Type B pancreatic cell (in vitro differentiated cells): ENCODE data around the gene KRTAP4-9. TPM values are rescaled to one million over a fixed set of nuclear protein-coding genes. Genes with fewer than 3 reads are reported as not detected.
"Not testable (repeated sequence)": the region's sequence is repeated elsewhere in the genome, so short reads cannot be mapped to it uniquely, and the experiment has no call there.

ENCODE experiments used
- DNase-seq: peaks from one replicate; pipeline ENCODE4 v3.0.0; 2021; ENCODE audit warnings: mixed read lengths; ENCODE audit not compliant: unreplicated experiment; ENCODE audit errors: extremely low spot score
- H3K27ac Mint-ChIP-seq: 2 replicates; pipeline ENCODE4 v1.8.0; 2021; ENCODE audit warnings: mild to moderate bottlenecking, mixed read lengths
- H3K27me3 Mint-ChIP-seq: 2 replicates; pipeline ENCODE4 v1.8.0; 2021; ENCODE audit warnings: mixed read lengths
- H3K36me3 Mint-ChIP-seq: 2 replicates; pipeline ENCODE4 v1.8.0; 2021; ENCODE audit warnings: mixed read lengths
- H3K4me1 Mint-ChIP-seq: one replicate; pipeline ENCODE4 v1.8.0; 2021; ENCODE audit warnings: mixed read lengths; ENCODE audit not compliant: unreplicated experiment
- H3K4me3 Mint-ChIP-seq: 2 replicates; pipeline ENCODE4 v1.8.0; 2021; ENCODE audit warnings: mild to moderate bottlenecking, mixed read lengths
- H3K9me3 Mint-ChIP-seq: 2 replicates; pipeline ENCODE4 v1.8.0; 2021; ENCODE audit warnings: mixed read lengths
- CTCF ChIP-seq: fragments of 200-600 bp; sonication (generic); conservative IDR thresholded peaks from 2 replicates; pipeline ENCODE4 v1.5.0; 2021; ENCODE audit warnings: antibody characterized with exemption, mild to moderate bottlenecking
- total RNA-seq: library from RNA; stranded (reverse); gene quantifications from 2 replicates; pipeline ENCODE4 v1.2.1, GENCODE V29; 2021; ENCODE audit warnings: low replicate concordance

Gene KRTAP4-9
- total RNA-seq, 1 donor from 2014 or later = not detected

GRCh38 chr17:41131979-41132378 lies 26.8 kb downstream of the KRTAP4-9 start:
- Mint-ChIP-seq H3K27ac (peak overlapping the region; percentile 22), H3K4me3 (no peak overlapping the region), H3K4me1 (no peaks in the 10 kb centered on the region), H3K27me3 (no peaks in the 10 kb centered on the region), H3K9me3 (peaks cover 9% of the 10 kb centered on the region), H3K36me3 (no peaks in the 10 kb centered on the region)
- no peak for TF ChIP-seq CTCF
- DNase-seq = no peak

DNA sequence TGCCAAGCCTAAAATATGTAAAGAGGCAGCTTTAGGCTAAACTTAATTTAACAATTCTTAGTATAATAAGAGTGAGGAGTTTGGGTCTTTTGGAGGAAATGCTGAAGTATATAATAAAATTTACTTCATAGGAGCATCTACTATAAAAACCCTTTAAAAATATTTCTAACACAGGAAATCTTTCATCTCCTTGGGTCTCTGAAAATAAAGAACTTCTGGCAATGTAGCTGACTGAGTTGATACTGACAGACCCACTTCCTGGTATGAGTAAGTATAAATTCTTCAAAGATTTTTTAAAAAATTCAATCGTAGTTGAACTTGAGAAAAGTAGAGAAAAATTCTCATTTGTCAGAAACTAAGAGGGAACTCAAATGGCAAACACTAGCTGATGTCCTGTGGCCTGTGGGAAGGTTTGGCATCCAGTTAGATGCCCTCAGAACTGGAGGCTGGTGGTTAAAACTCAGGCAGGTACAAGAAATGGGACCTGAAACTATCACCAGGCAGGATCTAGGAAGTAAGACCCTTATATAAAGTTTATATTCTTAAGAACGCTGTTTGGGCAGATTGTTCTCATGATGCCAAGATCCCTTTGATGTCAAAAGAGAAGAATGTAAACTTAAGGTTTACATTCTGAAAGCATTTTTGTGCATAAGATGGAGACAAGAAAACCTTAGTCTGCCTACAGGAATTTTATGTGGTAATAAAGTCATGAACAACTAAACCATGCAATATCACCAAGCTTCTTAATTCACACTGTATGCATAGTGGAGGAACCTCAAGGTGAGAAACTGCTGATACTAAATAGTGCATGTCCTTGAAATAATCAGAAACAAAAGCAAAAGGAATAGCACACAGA lies 28.9 kb downstream of the KRTAP4-9 start:
- H3K27ac Mint-ChIP-seq = no peak overlapping the region

GRCh38 chr17:41139865-41140264 lies 34.7 kb downstream of the KRTAP4-9 start:
- H3K27ac Mint-ChIP-seq, H3K27me3 Mint-ChIP-seq, H3K4me3 Mint-ChIP-seq, DNase-seq, H3K4me1 Mint-ChIP-seq: not testable (repeated sequence)
- H3K36me3 Mint-ChIP-seq = peaks cover 12% of the 10 kb centered on the region
- H3K9me3 Mint-ChIP-seq = peaks cover 26% of the 10 kb centered on the region

More for the DNA sequence above, 28.9 kb downstream of the KRTAP4-9 start:
- no peak for DNase-seq
- no peaks in the 10 kb centered on the region for H3K4me1 Mint-ChIP-seq
- no peak overlapping the region for H3K4me3 Mint-ChIP-seq
- H3K36me3 Mint-ChIP-seq = no peaks in the 10 kb centered on the region
- TF ChIP-seq CTCF = no peak
- peaks cover 11% of the 10 kb centered on the region for H3K9me3 Mint-ChIP-seq
- H3K27me3 Mint-ChIP-seq = no peaks in the 10 kb centered on the region

DNA sequence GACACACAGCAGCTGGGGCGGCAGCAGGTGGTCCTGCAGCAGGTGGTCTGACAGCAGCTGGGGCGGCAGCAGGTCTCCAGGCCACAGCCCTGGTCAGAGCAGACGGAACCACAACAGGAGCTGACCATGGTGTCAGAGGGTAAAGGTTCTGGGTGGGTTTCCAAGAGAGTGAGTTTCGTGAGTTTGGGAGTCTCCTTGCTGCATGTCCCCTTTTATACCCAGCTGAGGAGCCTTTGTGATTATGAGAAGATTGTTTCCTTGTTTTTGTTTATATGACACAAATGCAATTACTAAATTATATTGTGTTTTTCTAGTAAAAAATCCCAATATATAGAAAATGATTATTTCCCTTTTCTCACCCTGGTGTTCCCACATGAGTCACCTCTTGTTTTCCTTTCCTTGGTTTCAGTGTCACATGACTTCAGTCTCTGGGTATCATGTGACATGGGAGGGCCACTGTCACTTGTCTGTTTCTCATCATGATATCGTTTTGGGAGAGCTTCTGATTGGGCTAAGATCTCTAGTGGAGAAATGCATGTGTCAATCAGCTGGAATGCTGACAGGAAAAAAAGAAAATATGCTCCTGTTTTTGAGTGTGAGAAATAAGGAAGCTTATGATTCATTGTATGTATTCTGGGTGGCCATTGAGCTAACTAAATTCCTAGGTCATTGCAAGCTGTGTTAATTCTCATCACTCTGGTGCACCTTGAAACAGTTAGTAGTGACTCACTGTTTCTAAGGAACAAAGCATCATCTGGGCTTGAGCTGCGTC lies 35.4 kb downstream of the KRTAP4-9 start, which contains the start of gene KRTAP4-6:
KRTAP4-6 (minus strand) TSS at position 185 of the 772 bp plus-strand sequence; CDS start at position 128, 57 bp downstream.
- H3K27me3 Mint-ChIP-seq = no peaks in the 10 kb centered on the region
- H3K4me1 Mint-ChIP-seq = no peaks in the 10 kb centered on the region
- H3K4me3 Mint-ChIP-seq = no peak within 1 kb of the TSS
- no peak for DNase-seq
- peaks cover 26% of the 10 kb centered on the region for H3K9me3 Mint-ChIP-seq
- TF ChIP-seq CTCF = no peak
- H3K36me3 Mint-ChIP-seq = peaks cover 12% of the 10 kb centered on the region
- H3K27ac Mint-ChIP-seq = no peak within 1 kb of the TSS

GRCh38 chr17:41141361-41141760 lies 36.2 kb downstream of the KRTAP4-9 start:
- peaks cover 12% of the 10 kb centered on the region for H3K36me3 Mint-ChIP-seq
- no peak for TF ChIP-seq CTCF
- peaks cover 26% of the 10 kb centered on the region for H3K9me3 Mint-ChIP-seq
- H3K4me3 Mint-ChIP-seq = no peak overlapping the region
- no peaks in the 10 kb centered on the region for H3K4me1 Mint-ChIP-seq
- no peak for DNase-seq
- H3K27ac Mint-ChIP-seq = no peak overlapping the region
- H3K27me3 Mint-ChIP-seq = no peaks in the 10 kb centered on the region

- H3K4me3 Mint-ChIP-seq = no peak overlapping the region
Measured at GRCh38 chr17:41144846-41145245, 39.7 kb downstream of the KRTAP4-9 start.

More at GRCh38 chr17:41144846-41145245, 39.7 kb downstream of the KRTAP4-9 start:
- H3K4me1 Mint-ChIP-seq = no peaks in the 10 kb centered on the region
- DNase-seq = no peak
- TF ChIP-seq CTCF = no peak
- H3K36me3 Mint-ChIP-seq = peaks cover 8% of the 10 kb centered on the region
- no peak overlapping the region for H3K27ac Mint-ChIP-seq
- peaks cover 4% of the 10 kb centered on the region for H3K27me3 Mint-ChIP-seq
- peaks cover 22% of the 10 kb centered on the region for H3K9me3 Mint-ChIP-seq
